Astrocyte of the cerebellum (primary cell): ENCODE data around the gene FAM135A.

Experiments
- DNase-seq: peaks from one replicate; pipeline ENCODE4 v3.0.0-alpha.2; 2011; ENCODE audit warnings: low read depth
- H3K4me3 ChIP-seq: 2 replicates; pipeline ENCODE4 v1.5.1; 2011; ENCODE audit warnings: mild to moderate bottlenecking, low read depth, low read length, moderate library complexity
- CTCF ChIP-seq: IDR thresholded peaks from 2 replicates; pipeline ENCODE4 v1.5.1; 2012; ENCODE audit warnings: low read length, low read depth, moderate library complexity, mild to moderate bottlenecking; ENCODE audit errors: missing control alignments
- in situ Hi-C: cut with HindIII; loops from 2 replicates; pipeline ENCODE4 v1.10.0; 2017; ENCODE audit warnings: low sequenced_read_pairs

Gene FAM135A

GRCh38 chr6:70574643-70575042 lies 161.3 kb downstream of the FAM135A start:
- in situ Hi-C loops: no loop called here
- H3K4me3 ChIP-seq: no peak overlapping the region
- TF ChIP-seq CTCF: no peak
- DNase-seq: no peak

GRCh38 chr6:70575899-70576495 lies 162.7 kb downstream of the FAM135A start:
- DNase-seq: no peak
- TF ChIP-seq CTCF: no peak
- no peak overlapping the region for H3K4me3 ChIP-seq
- in situ Hi-C loops: no loop called here

- no peak overlapping the region for H3K4me3 ChIP-seq
- DNase-seq: no peak
- TF ChIP-seq CTCF: no peak
- in situ Hi-C loops: no loop called here
These were observed 172.8 kb downstream of the FAM135A start for GRCh38 chr6:70586114-70586513.

GRCh38 chr6:70590400-70590799 lies 177.1 kb downstream of the FAM135A start:
- in situ Hi-C loops: no loop called here
- TF ChIP-seq CTCF: no peak
- H3K4me3 ChIP-seq: no peak overlapping the region
- DNase-seq: no peak

- in situ Hi-C loops: no loop called here
- no peak for DNase-seq
- no peak overlapping the region for H3K4me3 ChIP-seq
- no peak for TF ChIP-seq CTCF
These were observed 179.2 kb downstream of the FAM135A start for GRCh38 chr6:70592391-70593117.

GRCh38 chr6:70593118-70593486 lies 179.8 kb downstream of the FAM135A start:
- H3K4me3 ChIP-seq: no peak overlapping the region
- in situ Hi-C loops: no loop called here
- no peak for DNase-seq
- TF ChIP-seq CTCF: no peak
